GM12891 (cell line): ENCODE data around the gene ERN2.
A peak's percentile ranks its signal among the peaks of the same experiment; 100 is the strongest.

Source experiments
- DNase-seq: peaks from one replicate; pipeline ENCODE4 v3.0.0; 2011; ENCODE audit warnings: low spot score; ENCODE audit not compliant: insufficient read length
- FAIRE-seq: peaks from 2 replicates; lab custom pipeline; 2011; peaks lifted over from hg19 to GRCh38; lab: Jason Lieb, UNC
- PAX5 ChIP-seq: IDR thresholded peaks from 2 replicates; pipeline ENCODE4 v1.6.1; 2011; ENCODE audit warnings: low read length, moderate library complexity, mild to moderate bottlenecking; ENCODE audit not compliant: insufficient read depth, severe bottlenecking
- POLR2A ChIP-seq: IDR thresholded peaks from 2 replicates; pipeline ENCODE4 v1.6.1; 2011; ENCODE audit warnings: low read depth, low read length, control low read depth
- POLR2AphosphoS5 ChIP-seq: IDR thresholded peaks from 2 replicates; pipeline ENCODE4 v1.6.1; 2011; ENCODE audit warnings: low read depth, low read length, control low read depth
- POU2F2 ChIP-seq: IDR thresholded peaks from 2 replicates; pipeline ENCODE4 v1.6.1; 2011; ENCODE audit warnings: low read depth, mild to moderate bottlenecking, control low read depth, low read length, moderate library complexity
- SPI1 ChIP-seq: IDR thresholded peaks from 2 replicates; pipeline ENCODE4 v1.6.1; 2011; ENCODE audit warnings: low read depth, low read length, control low read depth
- TAF1 ChIP-seq: IDR thresholded peaks from 2 replicates; pipeline ENCODE4 v1.6.1; 2011; ENCODE audit warnings: low read depth, low read length, control low read depth

Gene ERN2

GRCh38 chr16:23689442-23690187, 23.4 kb downstream of the ERN2 start:
- DNase-seq: no peak
- no peak for TF ChIP-seq PAX5
- TF ChIP-seq POLR2A: no peak
- TF ChIP-seq POU2F2: no peak
- no peak for TF ChIP-seq POLR2AphosphoS5
- no peak for FAIRE-seq

- FAIRE-seq (no peak), DNase-seq (no peak)
- TF ChIP-seq POLR2A (no peak), POU2F2 (no peak), PAX5 (no peak), POLR2AphosphoS5 (no peak), TAF1 (no peak), SPI1 (no peak)
Measured at GRCh38 chr16:23687034-23687808, 25.8 kb downstream of the ERN2 start.

- FAIRE-seq (no peak), DNase-seq (no peak)
- TF ChIP-seq POU2F2: no peak
- TF ChIP-seq SPI1: no peak
- TF ChIP-seq PAX5: no peak
- no peak for TF ChIP-seq TAF1
- no peak for TF ChIP-seq POLR2AphosphoS5
- no peak for TF ChIP-seq POLR2A
Measured at GRCh38 chr16:23683487-23683886, 29.5 kb downstream of the ERN2 start.

GRCh38 chr16:23682181-23682580, 30.8 kb downstream of the ERN2 start:
- TF ChIP-seq TAF1 (no peak), POU2F2 (no peak), POLR2AphosphoS5 (no peak), POLR2A (no peak), SPI1 (no peak), PAX5 (no peak)
- DNase-seq (no peak), FAIRE-seq (no peak)

- DNase-seq (no peak), FAIRE-seq (no peak)
- TF ChIP-seq POU2F2: no peak
- TF ChIP-seq POLR2AphosphoS5: no peak
- no peak for TF ChIP-seq SPI1
- no peak for TF ChIP-seq POLR2A
- no peak for TF ChIP-seq PAX5
- TF ChIP-seq TAF1: no peak
Measured at GRCh38 chr16:23679986-23680336, 33.1 kb downstream of the ERN2 start.

GRCh38 chr16:23679274-23679985, 33.6 kb downstream of the ERN2 start:
- FAIRE-seq: no peak
- peak; percentile 52 for DNase-seq
- 0 out of 2 replicates have a peak, but pooled peaks have one; percentile 14 for TF ChIP-seq SPI1
- no peak for TF ChIP-seq PAX5
- no peak for TF ChIP-seq POU2F2
- TF ChIP-seq TAF1: no peak
- TF ChIP-seq POLR2AphosphoS5: no peak
- TF ChIP-seq POLR2A: no peak

GRCh38 chr16:23678430-23679273, 34.4 kb downstream of the ERN2 start, which contains the start of gene PLK1:
Gene PLK1, plus strand, starts transcription at chr16:23678889. Its CDS starts 44 bp downstream, at chr16:23678933.
- TF ChIP-seq POLR2AphosphoS5: peak; percentile 43; the same call in 1 of the 2 replicates
- TF ChIP-seq POU2F2: no peak; the same call in 1 of the 2 replicates
- peak; percentile 36; the same call in 1 of the 2 replicates for TF ChIP-seq TAF1
- FAIRE-seq (peak; percentile 77), DNase-seq (peak; percentile 91)

GRCh38 chr16:23676924-23677480, 36.0 kb downstream of the ERN2 start:
- no peak for FAIRE-seq
- no peak for TF ChIP-seq POLR2A
- no peak for TF ChIP-seq POLR2AphosphoS5
- no peak for TF ChIP-seq SPI1
- no peak for DNase-seq

GRCh38 chr16:23673971-23674614, 38.9 kb downstream of the ERN2 start:
- DNase-seq (no peak), FAIRE-seq (no peak)
- TF ChIP-seq PAX5: no peak
- TF ChIP-seq POU2F2: no peak
- no peak for TF ChIP-seq POLR2A
- no peak for TF ChIP-seq POLR2AphosphoS5
- no peak for TF ChIP-seq TAF1
- no peak for TF ChIP-seq SPI1
